ENCODE measurements around the gene MRGPRE.
A peak's percentile ranks its signal among the peaks of the same experiment; 100 is the strongest.

MRGPRE gene

DNA sequence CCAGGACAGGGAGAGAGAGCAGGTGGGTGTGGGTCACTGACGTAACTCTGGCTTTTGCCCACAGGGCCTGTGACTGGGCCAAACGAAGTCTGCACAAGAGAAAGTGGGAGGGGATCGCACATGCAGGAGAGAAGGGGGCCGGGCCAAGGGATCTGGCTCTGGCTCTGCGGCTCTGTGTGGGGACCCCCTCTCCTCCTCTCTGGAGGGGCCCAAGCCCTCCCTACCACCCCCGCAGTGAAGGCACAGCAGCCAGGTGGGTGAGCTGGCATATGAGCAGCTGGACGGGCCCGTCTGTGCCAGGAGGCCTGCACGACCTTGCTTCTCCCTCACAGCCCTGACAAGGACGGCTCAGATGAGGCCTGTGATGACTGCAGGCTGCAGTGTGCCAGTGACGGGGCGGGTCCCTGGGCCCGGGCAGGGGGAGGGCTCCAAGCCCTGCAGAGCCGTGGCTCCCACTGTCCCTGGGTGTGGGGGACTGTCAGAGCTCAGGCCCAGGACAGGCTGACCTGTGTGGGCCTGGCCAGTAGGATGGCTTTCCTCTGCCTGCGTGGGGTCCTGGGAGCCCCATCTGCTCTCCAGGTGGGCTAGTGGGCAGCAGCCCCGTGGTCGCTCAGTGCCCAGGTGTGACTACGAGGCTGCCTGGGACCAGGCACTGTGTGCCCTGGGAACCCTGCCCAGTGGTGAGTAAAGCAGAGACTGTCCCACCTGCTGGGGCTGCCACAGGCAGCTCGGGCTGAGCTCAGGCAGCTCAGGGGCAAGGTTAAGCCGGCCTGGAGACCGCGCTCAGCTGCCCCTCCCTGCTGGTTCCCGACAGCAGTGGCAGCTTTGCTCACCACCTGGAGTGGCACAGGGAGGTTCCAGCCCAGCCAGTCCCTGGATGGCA lies 35.8 kb downstream of the MRGPRE start:
- DNase-seq: no peak

DNA sequence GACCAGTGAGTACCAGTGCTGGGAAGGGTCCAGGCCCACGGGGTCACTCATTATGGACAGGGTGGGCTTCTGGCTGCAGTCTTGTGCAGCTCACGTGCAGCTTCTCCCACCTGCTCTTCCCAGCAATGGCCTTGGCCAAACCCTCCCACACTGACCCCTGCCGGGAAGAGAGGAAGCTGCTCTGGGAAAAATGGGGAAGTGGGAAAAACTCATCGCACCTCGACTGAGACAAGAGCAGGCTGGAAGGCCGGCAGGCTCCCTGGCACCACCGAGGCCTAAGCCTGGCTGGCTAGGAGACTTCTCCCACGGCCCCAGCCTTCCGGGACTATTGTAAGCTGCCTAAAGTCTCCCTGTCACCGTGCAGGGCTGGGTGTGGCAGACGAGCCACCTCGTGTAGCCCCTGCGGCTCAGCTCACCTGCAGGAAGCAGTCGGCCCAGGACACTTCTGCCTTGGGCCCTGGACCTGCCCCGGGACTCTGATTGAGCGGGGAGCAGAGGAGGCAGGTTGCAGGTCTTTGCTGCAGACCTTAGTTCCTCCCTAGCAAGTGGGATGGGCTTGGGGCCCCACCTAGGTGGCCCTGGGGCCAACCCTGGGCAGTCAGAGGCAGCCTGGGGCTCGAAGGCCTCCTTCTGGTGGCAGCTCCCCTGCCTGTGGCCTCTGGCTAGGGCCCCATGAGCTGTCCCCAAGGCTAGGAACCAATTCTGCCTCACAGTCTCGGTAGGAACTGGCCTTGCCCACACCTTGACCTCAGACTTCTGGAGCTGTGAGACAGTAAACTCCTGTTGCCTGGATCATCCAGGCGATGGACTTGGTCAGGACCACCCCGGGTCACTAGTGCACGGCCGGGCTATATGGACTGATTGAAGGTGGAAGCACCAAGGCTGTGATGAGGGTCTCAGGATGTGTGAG lies 36.7 kb downstream of the MRGPRE start:
- DNase-seq: no peak

DNA sequence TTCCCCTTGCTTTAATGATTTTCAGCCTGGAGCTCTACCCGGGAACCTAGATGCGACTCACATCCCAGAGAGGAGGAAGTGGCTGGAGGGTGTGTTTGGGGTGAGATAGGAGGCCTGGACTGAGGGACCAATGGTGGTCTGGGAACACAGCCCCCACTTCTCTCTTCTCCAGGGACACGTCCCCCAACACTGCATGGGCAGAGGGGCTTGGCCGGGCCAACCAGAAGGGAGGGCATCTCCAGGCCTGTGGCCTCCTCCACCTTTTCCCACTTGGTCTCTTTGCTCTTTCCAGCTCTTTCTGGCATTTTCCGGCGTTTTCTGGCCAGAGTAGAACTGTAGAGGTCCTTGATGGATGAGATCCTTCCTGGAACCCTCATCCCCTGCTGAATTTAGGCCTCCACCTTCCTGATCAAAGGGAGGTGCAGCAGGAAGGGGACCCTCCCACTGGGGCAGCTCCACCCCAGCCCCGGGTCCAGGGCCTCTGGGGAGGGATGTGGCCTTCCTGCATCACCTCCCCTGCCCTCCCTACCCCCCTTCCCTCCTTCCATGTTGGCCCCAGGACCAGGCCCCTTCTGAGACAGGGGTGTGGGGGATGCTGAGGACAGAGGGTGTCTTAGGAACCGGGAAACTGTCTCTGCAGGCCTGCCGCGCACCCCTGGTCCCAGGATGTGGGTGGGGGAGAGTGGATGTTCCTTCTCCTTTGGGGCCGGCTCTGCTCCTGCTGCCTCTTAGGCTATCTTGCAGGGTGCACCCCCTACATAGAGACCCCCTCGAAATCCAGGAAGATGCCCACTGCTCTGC lies 38.0 kb downstream of the MRGPRE start:
- no peak for DNase-seq

DNA sequence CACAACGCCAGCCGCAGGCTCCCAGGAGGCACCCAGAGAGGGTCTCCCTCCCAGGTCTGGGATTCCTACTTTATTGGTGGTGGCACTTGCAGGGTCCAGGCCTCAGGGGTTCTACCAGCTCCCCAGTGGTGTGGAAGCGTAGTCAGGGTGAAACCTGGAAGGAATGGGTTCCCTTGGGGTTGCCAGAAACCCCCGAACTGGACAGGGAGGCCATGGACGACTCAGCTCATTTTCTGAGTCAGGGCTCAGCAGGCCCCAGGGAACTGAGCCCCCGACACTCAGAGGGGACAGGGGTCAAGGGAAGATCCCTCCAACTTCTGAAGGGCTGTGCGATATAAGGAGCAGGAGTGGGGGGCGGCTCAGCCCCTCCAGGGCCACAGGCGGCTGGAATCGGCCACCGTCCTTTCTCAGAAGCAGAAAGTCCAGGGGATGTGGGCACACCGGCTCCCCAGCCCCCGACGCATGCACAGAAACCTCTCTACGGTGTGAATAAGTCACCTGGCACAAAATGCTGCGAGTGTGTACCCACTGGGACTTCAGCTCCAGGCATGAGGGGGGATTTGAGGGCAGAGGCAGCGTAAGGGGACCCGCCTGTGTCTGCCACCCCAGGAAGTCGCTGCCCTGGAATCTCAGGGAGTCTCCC lies 38.7 kb downstream of the MRGPRE start:
- no peak for DNase-seq

DNA sequence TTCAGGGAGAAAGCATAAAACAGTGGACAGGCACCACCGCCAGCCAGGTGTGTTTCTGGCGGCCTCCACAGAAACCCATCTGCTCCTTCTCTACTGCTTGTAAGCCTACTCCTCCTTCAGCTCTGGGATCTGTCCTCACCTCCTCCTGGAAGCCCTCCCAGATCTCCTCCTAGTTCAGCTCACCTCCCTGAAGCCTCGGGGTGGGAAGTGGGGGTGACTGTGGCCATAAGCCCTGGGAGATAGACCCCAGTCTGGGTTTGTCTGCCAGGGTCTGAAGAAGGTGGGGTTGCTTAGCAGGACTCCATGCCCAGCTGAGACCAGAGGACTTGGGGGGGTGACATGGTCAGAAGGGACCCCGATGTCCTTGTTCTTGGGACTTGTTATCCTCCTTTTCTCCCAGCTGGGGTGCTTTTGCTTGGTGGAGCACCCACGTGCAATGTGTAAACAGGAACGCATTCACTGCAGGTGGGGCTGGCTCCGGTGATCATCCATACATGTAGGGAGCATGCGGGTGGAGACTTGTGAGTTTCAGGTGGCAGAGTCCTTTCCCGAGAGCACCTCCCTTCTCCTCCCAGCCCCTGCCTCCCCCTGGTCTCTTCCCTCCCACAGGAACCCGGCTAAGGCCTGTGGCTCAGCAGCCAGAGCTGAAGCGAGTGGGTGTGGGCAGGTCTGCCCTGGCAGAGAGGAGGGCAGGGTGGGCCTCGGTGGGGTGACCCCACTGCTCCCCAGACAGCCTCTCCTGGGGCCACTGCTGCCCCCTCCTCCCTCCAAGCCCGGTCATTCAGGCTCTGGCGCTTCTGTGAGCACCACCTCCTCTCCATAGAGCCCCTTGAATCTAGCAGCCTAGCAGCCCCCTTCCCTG lies 39.5 kb downstream of the MRGPRE start:
- no peak for DNase-seq

DNA sequence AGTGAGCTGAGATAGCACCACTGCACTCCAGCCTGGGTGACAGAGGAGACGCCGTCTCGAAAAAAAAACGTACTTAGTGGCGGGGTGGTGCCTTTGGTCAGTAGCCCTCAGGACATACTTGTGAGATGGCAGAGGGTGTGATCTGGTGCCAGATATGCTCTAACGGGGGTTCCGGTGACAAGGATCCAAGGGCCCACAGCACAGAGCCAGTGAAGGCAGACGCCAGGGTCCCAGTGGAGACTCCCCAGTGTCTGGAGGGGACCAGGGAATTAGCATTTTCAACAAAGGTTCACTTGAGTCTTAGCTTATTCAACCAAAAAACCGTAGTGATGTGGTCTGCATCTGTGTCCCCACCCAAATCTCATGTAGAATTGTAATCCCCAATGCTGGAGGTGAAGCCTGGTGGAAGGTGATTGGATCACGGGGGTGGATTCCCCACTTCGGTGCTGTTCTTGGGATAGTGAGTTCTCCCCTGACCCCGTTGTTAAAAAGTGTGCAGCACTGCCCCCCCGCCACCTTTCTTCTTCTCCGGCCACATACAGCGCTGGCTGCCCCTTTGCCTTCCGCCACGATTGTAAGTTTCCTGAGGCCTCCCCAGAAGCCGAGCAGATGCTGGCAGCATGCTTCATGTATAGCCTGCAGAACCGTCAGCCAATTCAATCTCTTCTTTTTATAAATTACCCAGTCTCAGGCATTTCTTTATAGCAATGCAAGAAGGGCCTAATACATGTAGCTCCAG lies 40.5 kb downstream of the MRGPRE start:
- no peak for DNase-seq

DNA sequence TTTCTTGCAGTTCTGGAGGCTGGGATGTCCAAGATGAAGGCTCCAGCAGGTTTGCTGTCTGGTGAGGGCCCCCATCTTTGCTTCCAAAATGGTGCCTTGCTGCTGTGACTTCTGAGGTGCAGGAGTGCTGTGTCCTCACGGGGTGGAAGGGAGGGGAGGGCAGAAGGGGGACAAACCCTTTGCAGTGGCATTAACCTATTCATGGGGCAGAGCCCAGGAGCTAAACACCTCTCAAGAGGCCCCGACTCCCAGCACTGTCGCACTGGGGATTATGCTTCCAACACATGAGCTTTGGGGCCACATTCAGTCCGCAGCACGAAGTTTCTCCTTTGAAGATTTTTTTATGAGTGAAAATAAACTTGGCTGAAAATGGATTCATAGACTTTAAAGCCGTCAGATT lies 41.6 kb downstream of the MRGPRE start:
- peak; percentile 1 for DNase-seq

DNA sequence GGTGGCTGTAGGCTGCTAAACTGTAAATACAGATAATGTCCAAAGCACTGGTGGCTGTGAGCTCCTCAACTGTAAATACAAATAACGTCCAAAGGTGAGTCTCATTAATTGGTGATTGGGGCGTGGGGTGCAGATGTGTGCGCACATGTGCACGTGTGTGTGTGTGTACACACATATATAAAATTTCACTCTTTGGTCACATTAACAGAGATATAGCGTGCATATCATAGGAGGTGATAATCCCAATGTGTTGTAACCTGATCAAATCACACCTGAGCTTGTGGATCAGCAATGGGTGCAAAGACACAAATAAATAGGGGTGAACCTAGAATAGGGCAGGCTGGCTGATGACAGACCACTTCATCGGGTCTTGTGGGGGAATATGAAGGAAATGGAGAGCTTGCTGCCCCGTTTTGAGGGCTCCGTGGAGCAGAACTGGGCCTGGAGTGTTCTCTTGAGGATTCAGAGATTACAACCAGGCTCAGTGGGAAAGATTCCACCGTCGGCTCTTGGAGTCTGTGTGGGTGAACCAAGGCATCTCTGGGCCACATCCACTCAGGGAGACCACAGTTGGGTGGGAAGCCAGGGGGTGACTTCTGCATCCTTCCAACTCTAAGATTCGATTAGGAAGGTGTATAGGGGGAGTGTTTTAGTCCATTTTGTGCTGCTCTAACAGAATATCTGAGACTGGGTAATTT lies 42.2 kb downstream of the MRGPRE start:
- DNase-seq: no peak

DNA sequence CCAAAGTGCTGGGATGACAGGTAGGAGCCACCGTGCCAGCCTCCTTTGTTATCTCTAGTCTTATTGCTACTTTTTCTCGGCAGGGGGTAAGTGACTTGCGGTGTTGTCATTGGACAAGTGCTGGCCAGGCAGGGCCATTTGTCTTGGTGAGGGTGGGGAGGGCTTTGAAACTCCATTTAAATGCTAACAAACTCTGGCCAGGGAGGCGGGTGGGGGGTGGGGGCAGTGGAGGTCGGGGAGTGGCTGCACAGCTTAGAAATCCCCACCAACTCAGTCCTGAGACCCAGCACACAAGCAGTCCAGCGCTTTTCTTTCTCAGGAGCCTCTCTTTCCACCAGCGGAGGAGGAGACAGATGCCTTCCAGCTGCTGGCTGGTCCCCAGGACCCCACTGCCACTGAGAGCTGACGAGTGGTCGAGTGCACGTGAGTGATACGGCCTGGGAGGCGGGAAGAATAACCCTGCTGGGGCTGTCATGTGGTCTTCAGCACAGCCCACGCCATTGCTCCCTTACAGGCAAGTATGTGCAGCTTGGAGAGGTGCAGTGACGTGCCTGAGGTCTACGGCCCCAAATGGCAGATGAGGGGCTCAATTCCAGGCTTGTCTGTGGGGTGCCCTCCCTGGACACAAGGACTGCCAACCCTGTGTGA lies 42.9 kb downstream of the MRGPRE start:
- peak; percentile 6 for DNase-seq

DNA sequence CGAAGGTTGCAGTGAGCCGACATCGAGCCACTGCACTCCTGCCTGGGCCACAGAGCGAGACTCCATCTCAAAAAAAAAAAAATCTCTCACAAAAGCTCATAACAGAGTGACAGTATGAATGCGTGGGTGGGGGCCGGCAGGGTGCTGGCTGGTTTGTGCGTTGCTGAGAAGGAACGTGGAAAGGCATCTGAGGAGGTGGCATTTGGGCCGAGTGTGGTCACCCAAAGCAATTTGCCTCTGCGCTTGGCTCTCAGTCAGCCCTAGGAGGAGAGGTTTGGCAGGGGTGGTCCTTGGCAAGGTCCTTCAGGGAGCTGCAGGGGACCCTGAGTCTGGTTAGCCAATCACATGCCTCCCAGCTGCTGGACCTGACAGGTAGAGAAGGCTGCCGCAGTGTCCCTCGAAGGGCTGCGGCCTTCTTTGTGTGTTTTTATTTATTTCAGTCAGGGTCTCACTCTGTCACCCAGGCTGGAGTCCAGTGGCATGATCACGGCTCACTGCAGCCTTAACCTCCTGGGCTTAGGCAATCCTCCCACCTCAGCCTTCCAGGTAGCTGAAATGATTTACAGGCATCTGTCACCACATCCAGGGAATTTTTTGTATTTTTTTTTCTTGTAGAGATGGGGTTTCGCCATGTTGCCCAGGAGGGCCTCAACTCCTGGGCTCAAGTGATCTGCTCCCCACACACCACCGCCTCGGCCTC lies 43.6 kb downstream of the MRGPRE start:
- DNase-seq: peak; percentile 4

DNA sequence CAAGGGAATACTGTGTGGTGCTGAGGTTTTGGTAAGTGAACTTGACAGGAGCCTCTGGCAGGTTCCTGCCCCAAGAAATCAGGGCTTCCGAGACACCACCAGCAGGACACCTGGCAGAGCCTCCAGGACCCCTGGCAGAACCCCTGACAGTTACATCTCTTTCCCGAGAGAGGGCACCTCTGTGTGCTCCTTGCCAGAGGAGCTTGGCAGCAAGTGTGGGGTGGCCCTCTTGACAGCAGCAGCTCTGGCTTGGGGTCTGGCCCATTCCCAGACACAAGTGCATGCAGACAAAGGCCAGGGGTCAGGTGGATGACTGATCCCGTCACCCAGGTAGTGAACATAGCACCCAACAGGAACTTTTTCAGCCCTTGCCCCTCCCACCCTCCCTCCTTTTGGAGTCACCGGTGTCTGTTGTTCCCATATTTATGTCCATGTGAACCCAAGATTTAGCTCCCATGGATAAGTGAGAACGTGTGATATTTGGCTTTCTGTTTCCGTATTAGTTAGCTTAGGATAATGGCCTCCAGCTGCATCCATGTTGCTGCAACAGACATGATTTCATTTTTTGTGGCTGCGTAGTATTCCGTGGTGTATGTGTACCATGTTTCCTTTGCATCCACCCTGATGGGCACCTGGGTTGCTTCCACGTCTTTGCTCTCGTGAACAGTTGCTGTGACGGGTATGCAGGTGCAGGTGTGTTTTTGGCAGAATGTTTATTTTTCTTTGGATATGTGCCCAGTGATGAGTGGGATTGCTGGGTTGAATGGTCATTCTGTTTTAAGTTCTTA lies 45.9 kb downstream of the MRGPRE start:
- DNase-seq: peak; percentile 4

DNA sequence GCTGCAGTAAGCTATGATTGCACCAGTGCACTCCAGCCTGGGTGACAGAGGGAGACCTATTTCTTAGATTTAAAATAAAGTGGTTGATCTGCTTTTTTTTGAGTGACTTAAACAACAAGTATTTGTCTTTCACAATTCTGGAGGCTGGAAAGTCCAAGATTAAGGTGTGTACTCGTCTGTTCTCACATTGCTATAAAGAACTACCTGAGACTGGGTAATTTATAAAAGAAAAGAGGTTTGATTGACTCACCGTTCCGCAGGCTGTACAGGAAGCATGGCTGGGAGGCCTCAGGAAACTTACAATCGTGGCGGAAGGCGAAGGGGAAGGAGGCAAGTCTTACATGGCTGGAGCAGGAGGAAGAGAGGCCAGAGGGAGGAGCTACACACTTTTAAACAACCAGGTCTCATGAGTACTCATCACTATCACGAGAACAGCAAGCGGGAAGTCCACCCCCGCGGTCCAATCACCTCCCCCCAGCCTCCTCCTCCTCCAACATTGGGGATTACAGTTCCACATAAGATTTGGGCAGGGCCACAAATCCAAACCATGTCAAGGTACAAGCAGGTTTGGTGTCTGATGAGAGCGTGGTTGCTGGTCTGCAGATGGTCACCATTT lies 47.4 kb downstream of the MRGPRE start:
- no peak for DNase-seq

DNA sequence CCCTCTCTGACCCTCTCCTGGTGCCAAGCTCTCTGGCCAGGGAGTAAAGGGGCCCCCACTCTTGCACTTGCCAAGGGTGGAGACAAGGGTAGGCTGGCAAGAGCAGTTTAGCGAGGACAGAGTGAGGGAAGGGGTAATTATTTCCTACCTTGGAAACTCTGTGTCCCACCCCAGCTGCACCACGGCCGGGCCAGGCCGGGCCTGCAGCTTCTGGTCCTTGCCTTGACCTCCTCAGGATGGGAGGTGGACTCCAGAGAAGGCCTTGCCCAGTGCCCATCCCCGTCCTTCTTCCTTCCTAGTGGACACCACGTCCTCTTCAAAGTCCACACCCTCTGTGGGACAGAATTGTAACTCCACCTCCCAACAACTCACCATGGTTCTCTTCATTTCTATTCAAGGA lies 48.7 kb downstream of the MRGPRE start:
- peak; percentile 1 for DNase-seq

DNA sequence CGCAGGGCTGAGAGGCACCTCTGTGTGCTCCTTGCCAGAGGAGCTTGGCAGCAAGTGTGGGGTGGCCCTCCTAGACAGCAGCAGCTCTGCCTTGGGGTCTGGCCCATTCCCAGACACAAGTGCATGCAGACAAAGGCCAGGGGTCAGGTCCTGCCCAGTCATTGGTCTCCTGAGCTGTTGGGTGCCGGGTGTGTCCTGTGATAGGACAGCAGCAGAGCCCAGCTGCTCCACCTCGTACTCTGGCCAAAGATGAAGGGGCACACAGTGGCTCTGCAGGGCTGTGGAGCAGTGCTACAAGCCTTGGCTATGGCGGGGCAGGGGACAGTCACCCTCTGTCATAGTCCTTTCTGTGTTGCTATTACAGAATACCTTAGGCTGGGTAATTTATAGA lies 49.8 kb downstream of the MRGPRE start:
- DNase-seq: peak; percentile 4

DNA sequence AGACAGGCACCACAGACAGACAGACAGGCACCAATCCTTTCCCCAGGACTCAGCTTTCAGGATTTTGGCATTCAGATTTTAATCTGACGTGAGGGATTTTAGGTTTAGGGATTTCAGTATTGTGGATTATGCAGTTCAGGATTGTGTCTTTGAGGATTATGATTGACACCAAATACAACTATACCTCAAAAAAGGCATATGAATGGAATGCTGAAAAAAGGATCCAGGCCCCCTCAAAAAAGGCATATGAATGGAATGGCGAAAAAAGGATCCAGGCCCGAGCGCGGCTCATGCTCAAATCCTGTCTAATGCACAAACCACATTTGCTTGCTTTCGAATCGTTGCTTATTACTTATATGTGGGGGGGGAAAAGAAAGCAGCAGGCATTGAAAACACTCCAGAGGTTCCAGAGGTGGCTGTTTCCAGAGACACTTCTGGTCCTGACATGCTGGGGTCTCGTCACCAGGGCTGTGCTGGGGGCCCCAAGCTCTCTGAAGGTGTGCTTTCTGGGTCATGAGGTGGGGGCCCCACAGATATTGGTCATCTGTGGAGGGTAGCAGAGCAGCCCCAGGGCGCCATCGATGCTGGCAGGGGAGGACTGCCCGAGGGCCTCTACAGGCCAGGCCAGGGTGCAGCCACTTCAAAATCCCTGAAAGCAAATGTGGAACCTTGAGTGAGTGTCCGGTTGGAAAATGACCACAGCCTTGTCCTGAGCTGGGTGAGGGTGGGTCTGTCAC lies 50.3 kb downstream of the MRGPRE start:
- peak; percentile 0 for DNase-seq

DNA sequence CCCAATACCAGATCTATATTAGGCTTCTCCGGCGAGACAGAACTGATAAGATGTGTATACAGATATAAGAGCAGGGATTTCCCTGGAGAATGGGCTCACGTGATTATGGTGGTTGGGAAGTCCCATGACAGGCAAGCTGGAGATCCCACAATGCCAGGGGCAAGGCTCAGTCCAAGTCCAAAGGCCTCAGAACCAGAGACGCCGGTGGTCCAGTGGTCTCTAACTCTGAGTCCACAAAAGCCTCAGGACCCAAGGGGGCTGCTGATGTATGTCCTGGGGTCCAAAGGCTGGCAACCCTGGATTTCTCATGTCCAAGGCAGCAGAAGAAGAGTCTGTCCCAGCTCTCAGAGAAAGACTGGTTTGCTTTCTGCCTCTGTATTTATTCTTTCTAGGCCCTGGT lies 51.3 kb downstream of the MRGPRE start:
- DNase-seq: no peak

DNA sequence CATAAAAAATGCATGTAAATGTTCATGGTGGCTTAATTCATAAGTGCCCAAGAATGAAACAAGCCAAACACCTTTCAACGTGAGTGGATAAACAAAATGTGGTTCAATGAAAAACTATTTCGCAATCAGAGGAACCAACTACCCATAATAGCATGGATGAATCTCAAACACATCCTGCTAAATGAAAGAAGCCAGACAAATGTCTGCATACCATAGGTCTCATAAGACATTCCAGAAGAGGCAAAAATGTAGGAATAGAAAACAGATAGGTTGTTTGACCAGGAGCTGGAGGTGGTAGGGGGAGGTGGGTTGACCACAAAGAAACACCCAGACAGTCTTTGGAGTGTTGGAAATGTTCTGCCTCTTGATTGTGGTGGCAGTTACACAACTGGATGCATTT lies 53.9 kb downstream of the MRGPRE start:
- no peak for DNase-seq

Data from activated naive CD4-positive, alpha-beta T cell treated with anti-CD3 and anti-CD28 coated beads, Interleukin-2, amount 50 U/mL, for 16 hours (primary cell).